Bronchial epithelial cell (primary cell): ENCODE measurements around the gene TMEM59. TPM values are rescaled to one million over a fixed set of nuclear protein-coding genes. Genes with fewer than 3 reads are reported as not detected.

Experiments used
- DNase-seq: peaks from one replicate; pipeline ENCODE4 v3.0.0-alpha.2; 2010; ENCODE audit warnings: low read depth
- FAIRE-seq: peaks from 2 replicates; lab custom pipeline; 2011; peaks lifted over from hg19 to GRCh38; lab: Jason Lieb, UNC
- H3K27me3 ChIP-seq: 2 replicates; pipeline ENCODE4 v1.5.1; 2011; ENCODE audit warnings: low read length; ENCODE audit not compliant: control insufficient read depth, insufficient read depth
- H3K36me3 ChIP-seq: 2 replicates; pipeline ENCODE4 v1.5.1; 2011; ENCODE audit warnings: low read length; ENCODE audit not compliant: control insufficient read depth, insufficient read depth
- H3K4me3 ChIP-seq: 2 replicates; pipeline ENCODE4 v1.5.1; 2011; ENCODE audit warnings: mild to moderate bottlenecking, low read depth, low read length, control low read depth
- total RNA-seq: library from RNA; depleted of rRNA; stranded (reverse); fragments of >200 nt; gene quantifications from 2 replicates; pipeline ENCODE4 v1.2.1, GENCODE V29; 2014
- TF ChIP-seq, protein P1 (sequence below): IDR thresholded peaks from 2 replicates; pipeline ENCODE4 v1.5.1; 2011; ENCODE audit warnings: mild to moderate bottlenecking, moderate library complexity, low read length, control low read depth, inconsistent platforms; ENCODE audit not compliant: insufficient read depth, severe bottlenecking

Gene TMEM59
- total RNA-seq, 1 donor from 2014 or later = 191 TPM

- H3K27me3 ChIP-seq = no peaks in the 10 kb centered on the region
- no peak for FAIRE-seq
- H3K36me3 ChIP-seq = no peaks in the 10 kb centered on the region
- no peak overlapping the region for H3K4me3 ChIP-seq
- TF ChIP-seq, protein P1, sequence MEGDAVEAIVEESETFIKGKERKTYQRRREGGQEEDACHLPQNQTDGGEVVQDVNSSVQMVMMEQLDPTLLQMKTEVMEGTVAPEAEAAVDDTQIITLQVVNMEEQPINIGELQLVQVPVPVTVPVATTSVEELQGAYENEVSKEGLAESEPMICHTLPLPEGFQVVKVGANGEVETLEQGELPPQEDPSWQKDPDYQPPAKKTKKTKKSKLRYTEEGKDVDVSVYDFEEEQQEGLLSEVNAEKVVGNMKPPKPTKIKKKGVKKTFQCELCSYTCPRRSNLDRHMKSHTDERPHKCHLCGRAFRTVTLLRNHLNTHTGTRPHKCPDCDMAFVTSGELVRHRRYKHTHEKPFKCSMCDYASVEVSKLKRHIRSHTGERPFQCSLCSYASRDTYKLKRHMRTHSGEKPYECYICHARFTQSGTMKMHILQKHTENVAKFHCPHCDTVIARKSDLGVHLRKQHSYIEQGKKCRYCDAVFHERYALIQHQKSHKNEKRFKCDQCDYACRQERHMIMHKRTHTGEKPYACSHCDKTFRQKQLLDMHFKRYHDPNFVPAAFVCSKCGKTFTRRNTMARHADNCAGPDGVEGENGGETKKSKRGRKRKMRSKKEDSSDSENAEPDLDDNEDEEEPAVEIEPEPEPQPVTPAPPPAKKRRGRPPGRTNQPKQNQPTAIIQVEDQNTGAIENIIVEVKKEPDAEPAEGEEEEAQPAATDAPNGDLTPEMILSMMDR = no peak
- DNase-seq = no peak
These were observed 5.4 kb downstream of the TMEM59 start for GRCh38 chr1:54047384-54048305.

DNA sequence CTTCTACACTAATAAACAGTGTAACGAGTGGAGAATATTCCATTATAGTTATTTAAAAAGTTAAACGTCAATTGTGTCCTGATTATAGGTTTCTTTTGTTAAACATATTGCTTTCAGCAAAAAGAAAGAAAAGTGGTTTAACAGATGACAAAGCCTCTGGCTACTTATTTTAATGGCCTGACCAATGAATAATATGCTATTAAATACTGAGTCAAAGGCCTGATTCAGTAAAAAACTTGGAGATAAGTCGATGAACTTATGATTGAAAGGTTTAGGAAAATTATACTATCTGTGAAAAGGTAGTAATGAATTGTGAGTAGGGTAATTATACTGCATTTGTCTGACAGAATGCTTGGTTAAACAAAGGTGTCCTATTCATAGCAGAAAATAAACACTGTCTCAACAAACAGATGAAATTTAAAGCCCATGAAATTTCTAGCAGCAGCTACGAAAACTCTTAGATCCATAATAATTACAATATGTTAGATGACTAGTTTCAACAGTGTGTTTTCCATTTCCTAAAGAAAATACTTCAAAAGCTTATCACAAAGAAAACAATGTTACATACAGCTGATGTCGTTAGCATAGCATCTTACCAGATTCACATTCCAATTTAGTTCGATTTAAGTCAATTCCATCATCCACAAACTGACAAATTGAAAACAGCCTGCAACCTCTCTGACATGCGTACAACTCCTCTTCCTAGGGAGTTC, 6.2 kb downstream of the TMEM59 start:
- H3K4me3 ChIP-seq = no peak overlapping the region
- FAIRE-seq = no peak
- TF ChIP-seq, protein P1 = no peak
- DNase-seq = no peak
- no peaks in the 10 kb centered on the region for H3K27me3 ChIP-seq
- no peaks in the 10 kb centered on the region for H3K36me3 ChIP-seq

DNA sequence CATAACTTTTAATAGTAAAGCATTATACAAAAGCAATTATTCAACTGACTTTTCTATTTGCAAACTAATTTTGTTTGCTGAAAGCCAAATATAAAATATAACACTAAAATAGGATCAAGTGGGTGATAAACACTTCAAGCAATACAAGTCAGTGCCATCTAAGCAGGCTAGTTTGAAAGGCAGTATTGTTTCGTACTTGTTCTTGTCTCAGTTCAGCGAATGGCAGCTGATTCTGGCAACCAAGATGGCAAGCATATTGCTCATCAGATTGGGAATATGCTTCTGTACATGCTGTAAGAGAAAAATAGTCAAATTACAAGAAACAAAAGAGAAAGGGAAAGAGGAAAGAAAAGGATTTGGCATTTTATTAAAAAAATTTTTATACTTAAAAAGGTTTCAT, 7.5 kb downstream of the TMEM59 start:
- Histone ChIP-seq H3K36me3 (no peaks in the 10 kb centered on the region), H3K4me3 (no peak overlapping the region), H3K27me3 (no peaks in the 10 kb centered on the region)
- DNase-seq (no peak), FAIRE-seq (no peak)
- TF ChIP-seq, protein P1 = no peak

- H3K27me3 ChIP-seq = no peaks in the 10 kb centered on the region
- H3K4me3 ChIP-seq = no peak overlapping the region
- TF ChIP-seq, protein P1 = no peak
- DNase-seq = no peak
- FAIRE-seq = no peak
- peaks cover 4% of the 10 kb centered on the region for H3K36me3 ChIP-seq
These were observed 11.2 kb downstream of the TMEM59 start for GRCh38 chr1:54041806-54042205.

GRCh38 chr1:54037476-54037875, 15.5 kb downstream of the TMEM59 start:
- DNase-seq (peak; percentile 15), FAIRE-seq (no peak)
- H3K36me3 ChIP-seq = peaks cover 9% of the 10 kb centered on the region
- H3K4me3 ChIP-seq = no peak overlapping the region
- TF ChIP-seq, protein P1 = no peak
- no peaks in the 10 kb centered on the region for H3K27me3 ChIP-seq
